HG03159 (cell line): ENCODE data around the gene TXNDC9.
"Not testable (repeated sequence)": the region's sequence is repeated elsewhere in the genome, so short reads cannot be mapped to it uniquely, and the experiment has no call there.

Experiments used
- ATAC-seq: cut with Tn5 transposase; IDR thresholded peaks from one replicate; pipeline ENCODE4 v1.9.1; 2021; ENCODE audit warnings: mild to moderate bottlenecking, moderate library complexity; ENCODE audit not compliant: unreplicated experiment

TXNDC9 gene

DNA sequence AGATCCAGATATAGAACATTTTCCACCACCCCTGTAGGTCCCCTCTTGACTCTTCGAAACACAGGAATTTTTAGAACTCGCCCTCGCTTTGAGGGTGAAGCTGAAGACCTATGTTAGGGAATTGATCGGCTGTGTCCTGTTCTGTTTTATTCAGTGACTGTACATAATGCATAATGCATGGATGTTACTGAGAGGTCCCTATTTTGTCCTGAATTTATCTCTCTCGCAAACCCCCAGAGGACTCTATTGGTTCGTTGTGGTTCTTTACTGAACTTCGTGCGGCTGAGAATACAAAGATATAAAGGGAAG lies 625 bp upstream of the TXNDC9 start:
- peak; percentile 2 for ATAC-seq

GRCh38 chr2:99325384-99325783 lies 10.7 kb downstream of the TXNDC9 start:
- no peak for ATAC-seq

DNA sequence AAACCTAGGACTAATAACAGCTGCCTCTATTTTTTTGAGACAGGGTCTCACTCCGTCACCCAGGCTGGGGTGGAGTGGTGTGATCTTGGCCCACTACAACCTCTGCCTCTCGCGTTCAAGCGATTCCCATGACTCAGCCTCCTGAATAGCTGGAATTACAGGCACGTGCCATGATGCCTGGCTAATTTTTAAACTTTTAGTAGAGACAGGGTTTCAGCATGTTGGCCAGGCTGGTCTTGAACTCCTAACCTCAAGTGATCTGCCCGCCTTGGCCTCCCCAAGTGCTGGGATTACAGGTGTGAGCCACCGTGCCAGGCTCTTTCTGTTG lies 18.3 kb downstream of the TXNDC9 start:
- ATAC-seq = not testable (repeated sequence)

DNA sequence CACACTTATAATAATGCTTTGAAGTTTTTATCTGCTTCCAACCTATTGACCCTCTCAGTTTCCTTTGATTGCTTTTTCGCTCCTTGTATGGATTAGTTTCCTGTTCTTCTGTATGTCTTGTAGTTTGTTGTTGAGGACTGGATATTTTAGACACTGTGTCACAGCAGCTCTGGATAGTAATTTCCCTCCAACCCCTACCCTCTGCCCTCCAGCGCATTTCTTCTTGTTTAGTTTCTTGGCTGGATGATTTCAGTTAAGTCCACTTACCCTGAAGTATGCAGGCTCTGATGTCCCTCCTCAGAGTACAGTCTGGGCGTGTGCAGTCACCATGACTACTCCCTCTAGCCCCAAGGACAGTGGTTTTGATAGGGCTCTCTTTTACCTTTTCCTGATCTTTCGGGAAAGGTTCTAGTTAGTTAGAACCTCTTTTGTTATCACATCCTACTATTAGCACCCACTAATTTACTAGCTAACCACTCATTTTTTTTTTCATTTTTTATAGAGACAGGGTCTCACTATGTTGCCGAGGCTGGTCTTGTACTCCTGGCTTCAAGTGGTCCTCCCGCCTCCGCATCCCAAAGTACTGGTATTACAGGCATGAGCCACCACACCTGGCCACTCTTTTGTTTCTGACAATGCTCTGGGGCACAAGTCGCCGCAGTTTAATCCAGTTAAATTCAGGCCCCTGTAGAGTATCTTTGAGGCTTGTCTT lies 18.8 kb downstream of the TXNDC9 start:
- ATAC-seq = no peak

- not testable (repeated sequence) for ATAC-seq
These were observed 35.0 kb downstream of the TXNDC9 start, which contains the start of gene LYG1 for GRCh38 chr2:99301097-99301496. TSS of gene LYG1 (minus strand) at chr2:99301197. CDS start at chr2:99295670, 5,527 bp downstream.

- ATAC-seq = no peak
These were observed 36.6 kb downstream of the TXNDC9 start for GRCh38 chr2:99299580-99299979.

GRCh38 chr2:99297994-99298393 lies 38.1 kb downstream of the TXNDC9 start:
- ATAC-seq = no peak

GRCh38 chr2:99285526-99285925 lies 50.6 kb downstream of the TXNDC9 start:
- ATAC-seq = no peak

DNA sequence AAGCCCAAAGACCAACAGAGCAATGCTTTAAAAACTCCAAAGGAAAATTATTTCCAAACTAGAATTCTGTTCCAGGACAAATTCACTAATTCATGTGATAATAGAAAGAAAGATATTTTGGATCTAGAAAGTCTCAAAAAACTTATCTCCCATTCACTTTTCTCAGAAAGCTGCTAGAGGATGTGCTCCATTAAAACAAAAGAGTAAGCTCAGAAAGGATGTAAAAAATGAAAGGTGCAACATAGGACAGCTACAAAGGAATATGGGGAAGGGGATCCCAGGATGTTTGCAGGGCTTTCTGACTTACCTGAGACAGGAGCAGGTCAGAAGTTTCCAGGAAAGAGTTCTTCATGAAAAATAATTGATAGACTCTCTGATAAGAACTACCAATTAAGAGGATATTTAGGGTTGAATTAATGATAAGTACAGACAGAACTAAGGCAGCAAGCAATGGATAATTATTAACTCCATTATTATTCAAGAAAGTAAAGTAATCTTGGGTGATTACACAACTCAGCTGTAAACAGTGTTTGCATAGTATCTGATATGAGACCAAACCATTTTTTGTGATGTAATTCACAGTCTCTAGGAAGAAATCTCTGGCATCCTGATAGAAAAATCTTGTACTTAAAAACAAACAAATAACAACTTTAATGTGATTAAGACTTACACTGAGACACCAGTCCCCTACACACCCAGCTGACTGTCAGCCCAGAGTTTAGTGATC lies 56.0 kb downstream of the TXNDC9 start:
- ATAC-seq = no peak

- ATAC-seq = no peak
These were observed 57.3 kb downstream of the TXNDC9 start for GRCh38 chr2:99278793-99279291.

- not testable (repeated sequence) for ATAC-seq
These were observed 57.9 kb downstream of the TXNDC9 start for GRCh38 chr2:99278195-99278765.

DNA sequence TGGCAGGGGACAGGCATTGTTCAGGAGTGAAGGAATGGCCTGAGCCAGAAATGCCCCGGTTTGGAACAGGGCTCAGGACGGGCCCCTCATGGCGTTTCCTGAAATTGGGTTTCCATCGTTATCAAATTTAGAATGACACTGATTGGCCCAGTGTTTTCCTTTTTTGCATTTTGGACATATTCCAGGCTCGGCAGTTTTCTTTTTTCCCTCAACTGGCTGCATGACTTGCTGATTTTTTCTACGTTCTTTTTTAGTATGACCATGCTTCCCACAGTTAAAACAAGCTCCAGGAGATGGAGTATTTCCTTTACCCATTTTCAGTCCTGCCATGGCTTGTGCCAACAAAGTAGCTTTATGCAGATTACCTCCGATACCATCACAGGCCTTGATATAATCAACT lies 60.3 kb downstream of the TXNDC9 start:
- ATAC-seq = no peak
